Measurements from ENCODE around the gene CD38. TPM values are rescaled to one million over a fixed set of nuclear protein-coding genes. Genes with fewer than 3 reads are reported as not detected.

CD38 gene
- polyA plus RNA-seq, 1 donor (not counting 4 experiments of a cell fraction or from before 2014, with no cell fraction given) = 0.08 TPM

DNA sequence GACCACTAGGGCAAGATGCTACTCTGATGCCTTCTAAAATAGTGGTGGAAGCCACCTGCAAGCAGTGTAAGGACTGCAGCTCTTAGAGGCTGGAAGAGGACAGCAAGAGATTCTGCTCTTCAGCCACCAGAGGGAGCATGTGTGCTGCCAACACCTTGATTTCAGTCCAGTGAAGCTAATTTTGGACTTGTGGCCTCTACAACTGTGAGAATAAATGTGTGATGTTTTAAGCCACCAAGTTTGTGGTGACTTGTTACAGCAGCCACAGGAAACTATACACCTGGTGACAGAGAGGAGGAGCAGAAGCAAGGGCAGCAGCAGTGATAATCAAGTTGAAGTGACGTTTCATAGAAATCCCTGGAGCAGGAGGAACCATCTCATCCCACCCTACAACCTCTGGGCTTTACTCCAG, 104.6 kb downstream of the CD38 start:
- no peaks in the 10 kb centered on the region for H3K79me2 ChIP-seq (ENCODE audit: control insufficient read depth, insufficient read depth, low read length)
- peak; percentile 93 for FAIRE-seq

GRCh38 chr4:15883610-15884243, 105.6 kb downstream of the CD38 start:
- dilution Hi-C loops (cut with MboI; ENCODE audit: extremely low pct_ligation_motif_present, low sequenced_read_pairs) = no loop called here
- no peak overlapping the region for H3K4me2 ChIP-seq (ENCODE audit: control insufficient read depth, extremely low read depth, insufficient read depth, low read depth, low read length)
- no peaks in the 10 kb centered on the region for H3K9me1 ChIP-seq (ENCODE audit: control insufficient read depth, extremely low read depth, insufficient read depth, low read length)
- FAIRE-seq (peak; percentile 23), DNase-seq (ENCODE audit: low read depth, low spot score) (no peak)
- no peaks in the 10 kb centered on the region for H4K20me1 ChIP-seq (ENCODE audit: control insufficient read depth, extremely low read depth, insufficient read depth, low read length)
- no peak overlapping the region for H3K27ac ChIP-seq (ENCODE audit: control insufficient read depth, insufficient read depth, low read length)
- peaks cover 3% of the 10 kb centered on the region for H3K4me1 ChIP-seq (ENCODE audit: control insufficient read depth, extremely low read depth, insufficient read depth, low read length)
- H2AFZ ChIP-seq (ENCODE audit: control insufficient read depth, low read length) = no peak overlapping the region
- H3K9ac ChIP-seq (ENCODE audit: control insufficient read depth, extremely low read depth, insufficient read depth, low read length) = no peak overlapping the region
- no peak overlapping the region for H3K4me3 ChIP-seq (ENCODE audit: control insufficient read depth in 2 of 3, extremely low read depth in 1 of 3, insufficient read depth in 2 of 3, low read depth in 1 of 3, low read length in 3 of 3)
- H3K79me2 ChIP-seq (ENCODE audit: control insufficient read depth, insufficient read depth, low read length) = no peaks in the 10 kb centered on the region
- H3K9me3 ChIP-seq (ENCODE audit: control insufficient read depth, low read depth, low read length) = no peaks in the 10 kb centered on the region
- no peaks in the 10 kb centered on the region for H3K27me3 ChIP-seq (ENCODE audit: control insufficient read depth, extremely low read depth, insufficient read depth, low read length)
- no peak for TF ChIP-seq EZH2 (IDR thresholded peaks at IDR 0.05; ENCODE audit: low read length)
- TF ChIP-seq CTCF (optimal IDR thresholded peaks at IDR 0.05 in 1 of 3, IDR thresholded peaks at IDR 0.05 in 1 of 3, conservative IDR thresholded peaks at IDR 0.05 in 1 of 3; ENCODE audit: extremely low read depth in 1 of 3, insufficient read depth in 2 of 3, low read length in 3 of 3) = no peak
- no peaks in the 10 kb centered on the region for H3K36me3 ChIP-seq (ENCODE audit: control insufficient read depth in 2 of 2, extremely low read depth in 1 of 2, insufficient read depth in 2 of 2, low read length in 2 of 2)

More for the DNA sequence above, 104.6 kb downstream of the CD38 start:
- Histone ChIP-seq H3K4me1 (ENCODE audit: control insufficient read depth, extremely low read depth, insufficient read depth, low read length) (peaks cover 3% of the 10 kb centered on the region), H3K27me3 (ENCODE audit: control insufficient read depth, extremely low read depth, insufficient read depth, low read length) (no peaks in the 10 kb centered on the region), H2AFZ (ENCODE audit: control insufficient read depth, low read length) (peak overlapping the region; percentile 33), H3K4me3 (ENCODE audit: control insufficient read depth in 2 of 3, extremely low read depth in 1 of 3, insufficient read depth in 2 of 3, low read depth in 1 of 3, low read length in 3 of 3) (no peak overlapping the region), H4K20me1 (ENCODE audit: control insufficient read depth, extremely low read depth, insufficient read depth, low read length) (no peaks in the 10 kb centered on the region), H3K9ac (ENCODE audit: control insufficient read depth, extremely low read depth, insufficient read depth, low read length) (no peak overlapping the region), H3K4me2 (ENCODE audit: control insufficient read depth, extremely low read depth, insufficient read depth, low read depth, low read length) (no peak overlapping the region), H3K9me1 (ENCODE audit: control insufficient read depth, extremely low read depth, insufficient read depth, low read length) (no peaks in the 10 kb centered on the region), H3K27ac (ENCODE audit: control insufficient read depth, insufficient read depth, low read length) (no peak overlapping the region), H3K36me3 (ENCODE audit: control insufficient read depth in 2 of 2, extremely low read depth in 1 of 2, insufficient read depth in 2 of 2, low read length in 2 of 2) (no peaks in the 10 kb centered on the region), H3K9me3 (ENCODE audit: control insufficient read depth, low read depth, low read length) (peaks cover 3% of the 10 kb centered on the region)
- dilution Hi-C loops (cut with MboI; ENCODE audit: extremely low pct_ligation_motif_present, low sequenced_read_pairs) = no loop called here
- peak; percentile 85 to 95 (median 92) for TF ChIP-seq CTCF (optimal IDR thresholded peaks at IDR 0.05 in 1 of 3, IDR thresholded peaks at IDR 0.05 in 1 of 3, conservative IDR thresholded peaks at IDR 0.05 in 1 of 3; ENCODE audit: extremely low read depth in 1 of 3, insufficient read depth in 2 of 3, low read length in 3 of 3)
- no peak for TF ChIP-seq EZH2 (IDR thresholded peaks at IDR 0.05; ENCODE audit: low read length)
- peak; percentile 85 for DNase-seq (ENCODE audit: low read depth, low spot score)

All from keratinocyte (primary cell).